HG03460 (cell line): ENCODE data around the gene CLEC14A.

Source experiments
- ATAC-seq: cut with Tn5 transposase; IDR thresholded peaks from one replicate; pipeline ENCODE4 v1.9.1; 2021; ENCODE audit not compliant: unreplicated experiment

The CLEC14A gene

DNA sequence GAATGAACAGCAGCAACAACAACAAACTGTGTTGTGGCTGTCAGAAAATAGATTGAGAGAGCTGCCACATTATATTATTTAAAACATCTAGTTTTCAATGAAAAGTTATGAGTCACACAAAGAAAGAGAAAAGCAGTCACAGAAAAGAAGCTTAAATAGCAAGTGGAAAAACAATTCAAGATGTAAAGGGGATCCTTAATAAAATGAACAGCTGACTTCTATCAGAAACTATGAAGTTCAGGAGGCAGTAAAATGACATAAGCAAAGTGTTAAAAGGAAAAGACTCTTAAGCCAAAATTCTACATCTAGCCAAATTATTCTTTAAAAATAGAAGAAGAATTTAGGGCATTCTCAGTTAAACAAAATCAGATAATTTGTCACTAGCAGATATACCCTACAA lies 5.6 kb downstream of the CLEC14A start:
- no peak for ATAC-seq

DNA sequence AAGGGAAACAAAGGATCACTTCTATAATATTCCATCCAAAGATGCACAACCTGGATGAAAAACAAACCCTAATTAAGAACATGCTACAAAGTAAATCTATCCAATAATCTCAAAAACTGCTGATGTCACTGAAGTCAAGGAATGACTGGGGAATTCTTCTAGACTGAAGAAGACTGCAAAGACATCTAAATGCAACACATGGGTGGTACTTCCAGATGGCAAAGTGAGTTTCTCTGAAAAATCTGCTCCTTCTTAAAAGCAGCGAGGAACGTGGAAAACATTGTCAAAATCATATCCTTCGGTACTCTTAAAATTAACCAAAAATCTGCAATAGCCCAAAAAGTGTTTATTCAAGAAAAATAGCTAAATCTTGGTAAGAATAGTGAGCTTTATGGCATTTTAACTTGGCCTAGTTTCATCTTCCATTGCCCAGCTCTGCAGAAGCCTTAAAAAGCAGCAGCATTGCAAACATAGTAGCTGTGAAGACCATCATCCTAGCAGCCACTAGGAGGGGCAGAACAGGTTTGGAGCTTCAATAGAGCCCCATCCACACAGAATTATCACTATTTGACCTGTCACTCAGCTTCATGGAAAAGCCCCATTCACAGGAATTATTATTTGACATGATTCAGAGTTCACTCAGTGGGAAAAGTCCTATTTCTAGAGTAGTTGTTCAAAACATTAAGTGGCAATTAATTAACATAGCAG lies 7.4 kb downstream of the CLEC14A start:
- ATAC-seq = no peak

DNA sequence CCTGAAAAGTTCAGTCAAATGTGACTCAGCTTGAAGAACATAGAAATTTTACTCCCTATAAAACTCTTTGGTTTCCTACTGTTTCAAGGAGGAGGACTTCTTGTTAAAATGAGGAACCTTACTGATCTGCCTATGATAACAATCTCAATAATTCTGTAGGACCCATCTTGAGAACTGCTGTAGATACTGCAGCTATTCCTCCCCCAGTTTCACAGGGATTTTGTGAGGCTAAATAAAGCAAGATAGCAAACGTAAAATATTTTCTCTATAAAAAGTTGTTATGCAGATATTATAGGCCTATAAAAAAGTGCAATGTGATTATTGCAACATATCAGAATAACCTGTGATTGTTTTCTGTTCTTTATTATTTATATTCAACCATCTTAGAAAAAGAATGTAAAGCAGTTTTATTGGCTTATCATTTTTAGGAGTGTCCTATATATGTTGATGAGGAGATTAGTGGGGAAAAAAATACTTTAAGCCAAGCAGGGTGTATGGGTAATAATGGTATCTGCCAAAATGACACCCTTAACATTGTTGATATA lies 12.1 kb downstream of the CLEC14A start:
- no peak for ATAC-seq

DNA sequence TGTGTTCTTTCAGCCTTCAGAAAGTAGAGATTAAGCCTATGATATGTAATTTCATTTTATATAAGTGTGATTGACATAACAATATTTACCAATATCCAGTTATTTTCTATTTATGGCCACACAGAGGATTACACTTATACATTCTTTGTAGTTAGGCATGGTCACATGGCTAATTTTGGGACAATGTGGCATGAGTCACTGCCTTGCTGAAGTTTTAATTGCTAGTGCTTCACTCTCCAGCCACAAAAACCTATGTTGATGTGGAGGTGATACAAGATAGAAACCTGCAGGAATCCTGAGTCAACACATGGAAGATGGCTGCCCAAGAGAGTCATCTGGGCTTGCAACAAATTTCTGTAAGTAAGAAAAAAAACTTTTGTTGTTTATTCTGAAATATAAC lies 17.0 kb downstream of the CLEC14A start:
- no peak for ATAC-seq

DNA sequence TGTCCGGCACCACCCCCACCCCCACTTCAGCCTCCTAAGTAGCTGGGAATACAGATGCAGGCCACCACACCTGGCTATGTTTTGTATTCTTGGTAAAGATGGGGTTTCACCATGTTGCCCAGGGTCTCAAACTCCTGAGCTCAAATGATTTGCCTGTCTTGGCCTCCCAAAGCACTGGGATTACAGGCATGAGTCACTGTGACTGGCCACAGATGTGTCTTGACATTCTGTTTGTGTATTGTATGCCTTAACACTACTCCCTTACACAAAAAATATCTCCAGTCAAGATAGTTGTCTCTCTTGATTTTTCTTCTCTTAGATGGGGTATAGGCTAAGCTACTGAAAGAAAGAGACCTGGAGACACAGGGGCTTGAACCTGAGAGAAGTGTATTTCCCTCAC lies 17.6 kb downstream of the CLEC14A start:
- ATAC-seq = no peak

DNA sequence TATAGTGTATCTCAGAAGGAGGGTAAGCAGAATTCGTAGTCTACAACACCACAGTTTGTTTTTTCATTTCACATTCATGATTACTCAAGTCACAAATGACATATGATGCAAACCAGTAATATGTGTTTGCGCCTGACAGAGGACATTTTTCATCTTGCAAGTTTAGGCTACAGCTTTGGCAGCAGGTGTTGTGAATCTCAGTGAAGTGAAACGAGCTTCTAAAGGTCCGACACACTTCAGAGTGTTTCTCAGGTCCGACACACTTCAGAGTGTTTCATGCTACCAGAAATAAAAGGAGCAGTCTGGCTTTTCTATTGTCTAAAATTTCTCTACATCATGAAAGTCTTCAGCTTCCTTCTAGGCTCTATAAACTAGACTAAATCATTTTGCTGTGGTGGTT lies 22.7 kb downstream of the CLEC14A start:
- no peak for ATAC-seq

DNA sequence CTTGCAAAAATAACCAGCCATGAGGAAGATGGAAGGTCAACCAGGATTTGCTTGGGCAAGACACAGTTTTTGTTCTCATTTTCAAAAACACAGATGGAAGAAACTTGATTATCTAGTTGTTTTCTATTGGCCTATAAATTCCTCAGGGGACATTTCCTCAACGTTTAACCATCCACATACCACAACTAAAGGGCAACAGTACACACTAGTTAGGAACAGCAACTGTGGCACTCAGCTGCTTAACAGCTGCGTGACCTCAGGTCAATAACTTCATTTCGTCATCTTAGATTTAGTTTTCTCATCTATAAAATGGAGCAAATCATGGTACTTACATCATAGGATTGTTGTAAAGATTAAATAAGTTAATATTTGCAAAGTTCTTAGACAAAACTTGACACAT lies 29.5 kb downstream of the CLEC14A start:
- ATAC-seq = no peak

DNA sequence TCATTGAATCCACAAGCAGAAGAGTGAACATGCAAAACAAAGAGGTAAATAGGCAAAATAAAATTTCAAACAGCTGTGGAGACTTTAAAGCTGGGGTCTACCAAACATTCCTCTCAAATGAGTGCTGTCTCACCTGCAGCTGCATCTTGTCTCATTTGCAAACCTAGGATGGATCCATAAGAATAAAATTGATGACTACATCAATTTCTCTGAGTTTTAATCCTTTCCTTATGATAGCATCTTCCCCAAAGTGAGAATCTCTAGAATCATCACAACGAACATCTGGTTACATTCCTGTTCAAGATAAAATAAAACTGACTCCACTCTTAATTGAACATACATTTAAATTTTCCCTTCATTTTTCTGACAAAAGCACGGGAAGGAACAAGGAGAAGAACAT lies 29.9 kb downstream of the CLEC14A start:
- ATAC-seq = no peak

DNA sequence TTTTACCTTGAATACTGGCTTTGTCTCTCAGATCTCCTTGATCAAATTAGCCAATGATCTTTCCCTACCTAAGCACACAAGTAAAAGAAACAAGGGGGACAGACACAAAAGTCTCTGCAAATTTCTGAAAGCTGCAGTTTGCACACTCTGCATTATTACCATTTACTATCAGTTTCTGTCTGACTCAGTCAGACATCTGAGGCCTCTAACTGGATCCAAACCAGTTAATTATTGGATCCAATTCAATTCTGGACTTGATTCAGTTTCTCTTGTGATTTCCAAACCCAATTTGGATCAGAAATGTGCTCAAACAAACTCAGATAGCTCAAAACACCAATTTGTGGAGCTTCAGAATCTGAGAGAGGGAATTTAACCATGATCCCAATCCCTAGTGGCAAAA lies 31.6 kb downstream of the CLEC14A start:
- no peak for ATAC-seq

DNA sequence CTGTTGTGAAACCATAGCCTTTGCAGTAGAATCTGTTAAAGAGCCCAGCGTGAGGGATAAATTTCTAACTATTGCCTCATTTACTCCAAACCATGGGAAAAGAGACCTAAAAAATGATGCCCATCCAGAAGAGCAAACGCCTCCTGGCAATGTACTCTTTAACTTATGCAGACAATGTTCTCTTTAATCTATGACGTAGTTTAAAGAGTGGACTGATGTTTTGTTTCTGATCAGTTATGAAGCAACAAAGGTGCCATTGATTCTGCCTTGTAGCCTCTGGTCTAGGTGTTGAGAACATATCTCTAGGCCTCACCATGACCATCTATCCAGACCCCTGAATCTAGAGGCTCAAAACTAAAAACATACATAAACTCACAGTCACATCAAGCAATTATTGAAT lies 34.8 kb downstream of the CLEC14A start:
- no peak for ATAC-seq

DNA sequence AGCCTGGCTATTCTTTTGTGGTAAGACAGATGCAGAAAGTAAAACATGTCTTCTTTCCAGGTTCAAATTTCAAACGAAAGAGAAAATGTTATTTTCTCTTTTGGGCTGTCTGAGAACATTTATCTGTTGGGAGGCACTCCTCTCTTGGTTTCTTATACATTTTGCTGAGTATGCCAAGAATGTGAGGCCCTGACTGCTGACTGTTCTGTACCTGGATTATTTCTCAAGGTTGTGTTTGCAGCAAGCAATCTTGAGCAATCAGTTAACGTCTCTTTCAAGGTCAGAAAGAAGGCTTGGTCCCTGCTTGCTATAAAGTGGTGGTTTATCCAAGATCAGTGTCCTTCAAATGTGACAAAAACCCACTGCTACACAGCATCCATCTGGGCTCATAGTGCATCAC lies 38.3 kb downstream of the CLEC14A start:
- no peak for ATAC-seq

DNA sequence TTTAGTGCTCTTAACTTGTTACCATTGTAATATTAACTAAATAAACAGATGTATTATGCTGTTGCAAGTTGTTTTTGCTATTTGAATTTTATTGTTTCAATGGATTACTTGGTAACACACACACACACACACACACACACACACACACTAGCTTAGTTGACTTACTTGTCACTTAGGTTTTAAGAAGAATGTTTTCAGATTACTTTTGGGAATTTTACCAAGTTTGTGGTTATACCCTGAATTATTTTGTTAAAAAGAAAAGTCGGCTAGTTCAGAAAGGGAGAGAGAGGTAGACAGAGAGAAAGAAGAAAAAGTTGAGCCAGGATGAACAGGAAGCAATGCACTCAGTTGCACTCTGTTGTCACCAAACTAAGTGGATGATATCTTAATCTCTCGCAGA lies 42.9 kb downstream of the CLEC14A start:
- no peak for ATAC-seq

DNA sequence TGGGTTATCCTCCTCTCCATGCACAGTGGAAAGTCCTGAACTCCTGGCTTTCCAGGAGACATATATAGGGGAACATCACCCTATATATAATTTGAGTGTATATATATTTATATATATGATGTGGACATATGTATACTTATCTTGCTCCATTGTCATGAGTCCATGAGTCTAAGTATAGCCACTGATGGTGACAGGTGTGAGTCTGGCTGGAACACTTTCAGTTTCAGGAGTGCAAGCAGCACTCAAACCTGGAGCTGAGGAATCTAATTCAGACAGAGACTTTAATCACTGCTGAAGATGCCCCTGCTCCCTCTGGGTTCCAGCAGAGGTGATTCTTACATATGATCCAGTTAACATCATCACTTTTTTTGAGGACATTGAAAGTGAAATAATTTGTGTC lies 43.8 kb downstream of the CLEC14A start:
- no peak for ATAC-seq

DNA sequence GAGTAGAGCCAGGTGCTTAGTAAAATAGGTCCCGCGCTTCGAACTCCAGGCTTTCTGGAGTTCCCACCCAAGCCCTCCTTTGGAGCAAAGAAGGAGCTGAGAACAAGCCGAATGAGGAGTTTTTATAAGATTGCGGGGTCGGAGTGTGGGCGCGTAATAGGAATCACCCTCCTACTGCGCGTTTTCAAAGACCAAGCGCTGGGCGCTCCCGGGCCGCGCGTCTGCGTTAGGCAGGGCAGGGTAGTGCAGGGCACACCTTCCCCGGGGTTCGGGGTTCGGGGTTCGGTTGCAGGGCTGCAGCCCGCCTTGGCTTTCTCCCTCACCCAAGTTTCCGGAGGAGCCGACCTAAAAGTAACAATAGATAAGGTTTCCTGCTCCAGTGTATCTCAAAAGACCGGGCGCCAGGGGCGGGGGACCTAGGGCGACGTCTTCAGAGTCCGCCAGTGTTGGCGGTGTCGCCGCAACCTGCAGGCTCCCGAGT lies 44.6 kb downstream of the CLEC14A start:
- ATAC-seq = no peak

DNA sequence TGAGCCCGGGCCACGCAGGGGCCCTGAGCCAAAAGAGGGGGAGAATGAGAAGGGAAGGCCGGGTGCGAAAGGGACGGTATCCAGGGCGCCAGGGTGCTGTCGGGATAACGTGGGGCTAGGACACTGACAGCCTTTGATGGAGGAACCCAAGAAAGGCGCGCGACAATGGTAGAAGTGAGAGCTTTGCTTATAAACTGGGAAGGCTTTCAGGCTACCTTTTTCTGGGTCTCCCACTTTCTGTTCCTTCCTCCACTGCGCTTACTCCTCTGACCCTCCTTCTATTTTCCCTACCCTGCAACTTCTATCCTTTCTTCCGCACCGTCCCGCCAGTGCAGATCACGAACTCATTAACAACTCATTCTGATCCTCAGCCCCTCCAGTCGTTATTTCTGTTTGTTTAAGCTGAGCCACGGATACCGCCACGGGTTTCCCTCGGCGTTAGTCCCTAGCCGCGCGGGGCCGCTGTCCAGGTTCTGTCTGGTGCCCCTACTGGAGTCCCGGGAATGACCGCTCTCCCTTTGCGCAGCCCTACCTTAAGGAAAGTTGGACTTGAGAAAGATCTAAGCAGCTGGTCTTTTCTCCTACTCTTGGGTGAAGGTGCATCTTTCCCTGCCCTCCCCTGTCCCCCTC lies 45.2 kb downstream of the CLEC14A start:
- no peak for ATAC-seq

DNA sequence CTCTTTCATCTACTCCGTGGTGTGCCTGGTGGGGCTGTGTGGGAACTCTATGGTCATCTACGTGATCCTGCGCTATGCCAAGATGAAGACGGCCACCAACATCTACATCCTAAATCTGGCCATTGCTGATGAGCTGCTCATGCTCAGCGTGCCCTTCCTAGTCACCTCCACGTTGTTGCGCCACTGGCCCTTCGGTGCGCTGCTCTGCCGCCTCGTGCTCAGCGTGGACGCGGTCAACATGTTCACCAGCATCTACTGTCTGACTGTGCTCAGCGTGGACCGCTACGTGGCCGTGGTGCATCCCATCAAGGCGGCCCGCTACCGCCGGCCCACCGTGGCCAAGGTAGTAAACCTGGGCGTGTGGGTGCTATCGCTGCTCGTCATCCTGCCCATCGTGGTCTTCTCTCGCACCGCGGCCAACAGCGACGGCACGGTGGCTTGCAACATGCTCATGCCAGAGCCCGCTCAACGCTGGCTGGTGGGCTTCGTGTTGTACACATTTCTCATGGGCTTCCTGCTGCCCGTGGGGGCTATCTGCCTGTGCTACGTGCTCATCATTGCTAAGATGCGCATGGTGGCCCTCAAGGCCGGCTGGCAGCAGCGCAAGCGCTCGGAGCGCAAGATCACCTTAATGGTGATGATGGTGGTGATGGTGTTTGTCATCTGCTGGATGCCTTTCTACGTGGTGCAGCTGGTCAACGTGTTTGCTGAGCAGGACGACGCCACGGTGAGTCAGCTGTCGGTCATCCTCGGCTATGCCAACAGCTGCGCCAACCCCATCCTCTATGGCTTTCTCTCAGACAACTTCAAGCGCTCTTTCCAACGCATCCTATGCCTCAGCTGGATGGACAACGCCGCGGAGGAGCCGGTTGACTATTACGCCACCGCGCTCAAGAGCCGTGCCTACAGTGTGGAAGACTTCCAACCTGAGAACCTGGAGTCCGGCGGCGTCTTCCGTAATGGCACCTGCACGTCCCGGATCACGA lies 46.0 kb downstream of the CLEC14A start:
- no peak for ATAC-seq

DNA sequence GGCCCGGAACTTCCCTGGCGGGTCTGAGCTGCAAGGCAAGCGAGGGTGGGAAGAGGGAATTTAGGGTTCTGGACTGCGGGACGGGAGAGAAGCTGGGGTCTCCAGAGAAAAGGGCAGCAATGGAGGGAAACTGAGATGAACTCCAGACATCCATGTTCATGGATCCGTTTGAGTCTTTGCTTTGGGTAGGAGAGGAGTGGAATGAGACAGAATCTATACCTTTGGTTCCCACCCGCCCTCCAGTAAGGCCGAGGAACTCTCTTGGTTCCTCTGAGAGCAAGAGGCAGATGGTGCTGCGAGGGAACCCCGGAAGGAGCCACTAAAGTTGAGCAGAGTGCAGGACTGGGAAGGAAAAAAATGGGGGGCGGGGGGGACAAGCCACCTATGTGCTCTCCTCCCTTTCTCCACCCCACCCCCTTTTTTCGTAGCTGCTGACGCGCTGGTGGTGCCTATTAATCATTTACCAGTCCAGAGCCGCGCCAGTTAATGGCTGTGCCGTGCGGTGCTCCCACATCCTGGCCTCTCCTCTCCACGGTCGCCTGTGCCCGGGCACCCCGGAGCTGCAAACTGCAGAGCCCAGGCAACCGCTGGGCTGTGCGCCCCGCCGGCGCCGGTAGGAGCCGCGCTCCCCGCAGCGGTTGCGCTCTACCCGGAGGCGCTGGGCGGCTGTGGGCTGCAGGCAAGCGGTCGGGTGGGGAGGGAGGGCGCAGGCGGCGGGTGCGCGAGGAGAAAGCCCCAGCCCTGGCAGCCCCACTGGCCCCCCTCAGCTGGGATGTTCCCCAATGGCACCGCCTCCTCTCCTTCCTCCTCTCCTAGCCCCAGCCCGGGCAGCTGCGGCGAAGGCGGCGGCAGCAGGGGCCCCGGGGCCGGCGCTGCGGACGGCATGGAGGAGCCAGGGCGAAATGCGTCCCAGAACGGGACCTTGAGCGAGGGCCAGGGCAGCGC lies 47.0 kb downstream of the CLEC14A start:
- ATAC-seq = no peak

DNA sequence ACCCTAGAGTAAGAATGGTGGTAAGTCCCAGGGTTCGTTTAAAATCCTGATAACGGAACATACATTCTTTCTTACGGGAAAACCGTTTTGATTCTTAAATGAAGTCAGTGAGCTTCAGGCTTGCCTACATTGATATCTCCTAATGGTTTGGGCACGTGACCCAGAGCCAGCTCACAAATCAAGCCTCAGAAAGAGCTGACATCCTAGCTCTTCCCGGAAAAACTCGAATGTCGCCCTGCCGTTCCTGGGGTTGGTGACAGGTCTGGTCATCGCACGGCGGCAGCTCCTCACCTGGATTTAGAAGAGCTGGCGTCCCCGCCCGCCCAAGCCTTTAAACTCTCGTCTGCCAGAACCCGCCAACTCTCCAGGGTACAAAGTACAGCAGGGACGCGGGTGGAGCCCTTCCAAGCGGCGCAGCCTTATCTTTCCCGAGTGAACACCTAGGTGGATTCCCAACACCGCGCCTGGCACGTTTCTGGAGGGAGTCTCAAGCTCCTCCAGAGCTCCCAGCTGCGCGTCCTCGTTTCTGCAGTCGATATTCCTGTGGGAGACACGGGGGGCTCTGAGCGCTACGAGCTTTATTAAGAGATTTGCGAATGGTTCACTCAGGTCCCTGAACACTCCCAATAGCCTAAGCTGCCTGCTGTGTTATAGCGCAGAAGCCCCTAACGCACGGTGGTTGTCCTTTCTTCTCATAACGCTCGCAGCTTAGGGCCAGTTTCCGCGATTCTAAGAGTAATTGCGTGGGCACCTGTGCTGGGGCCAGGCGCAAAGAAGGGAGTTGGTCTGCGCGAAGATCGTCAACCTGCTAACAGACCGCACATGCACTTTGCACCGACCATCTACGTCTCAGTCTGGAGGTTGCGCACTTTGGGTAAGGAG lies 47.9 kb downstream of the CLEC14A start, which contains the start of gene SSTR1:
Gene SSTR1 (plus strand): TSS at position 169 of the 882 bp plus-strand sequence. CDS start 1,486 bp downstream, outside the sequence.
- ATAC-seq = no peak

DNA sequence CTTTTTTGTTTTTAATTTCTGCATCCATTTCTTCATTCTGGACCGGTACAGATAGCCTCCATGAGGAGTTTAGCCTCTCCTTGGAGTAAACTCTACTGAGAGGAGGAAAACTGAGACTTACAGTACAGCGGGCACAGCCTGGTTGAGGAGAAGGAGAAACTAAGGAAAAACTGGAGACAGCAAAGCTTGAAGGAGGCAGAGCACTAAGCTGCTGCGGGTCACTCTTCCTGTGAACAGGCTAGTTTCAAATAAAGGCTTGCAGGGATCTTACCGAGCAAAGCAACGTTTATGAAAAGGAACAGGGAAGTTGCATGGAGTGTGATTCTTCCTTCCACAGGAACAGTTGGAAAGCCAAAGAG lies 48.5 kb downstream of the CLEC14A start:
- no peak for ATAC-seq
